UCSD-AML1 (cell line): ENCODE measurements around the gene EML3.
"Not testable (repeated sequence)": the region's sequence is repeated elsewhere in the genome, so short reads cannot be mapped to it uniquely, and the experiment has no call there.

Experiments
- DNase-seq: peaks from one replicate; lab custom pipeline; 2025; ENCODE audit not compliant: unreplicated experiment; lab: John Stamatoyannopoulos, UW

EML3 gene

GRCh38 chr11:62612366-62613290 lies at the start of gene EML3, which contains the start of gene ROM1:
Gene EML3 (minus strand): TSS chr11:62612775. CDS start chr11:62612457, 318 bp downstream.
Gene ROM1 (plus strand): TSS chr11:62613257. CDS start chr11:62613282, 25 bp downstream.
- peak; percentile 95 for DNase-seq

DNA sequence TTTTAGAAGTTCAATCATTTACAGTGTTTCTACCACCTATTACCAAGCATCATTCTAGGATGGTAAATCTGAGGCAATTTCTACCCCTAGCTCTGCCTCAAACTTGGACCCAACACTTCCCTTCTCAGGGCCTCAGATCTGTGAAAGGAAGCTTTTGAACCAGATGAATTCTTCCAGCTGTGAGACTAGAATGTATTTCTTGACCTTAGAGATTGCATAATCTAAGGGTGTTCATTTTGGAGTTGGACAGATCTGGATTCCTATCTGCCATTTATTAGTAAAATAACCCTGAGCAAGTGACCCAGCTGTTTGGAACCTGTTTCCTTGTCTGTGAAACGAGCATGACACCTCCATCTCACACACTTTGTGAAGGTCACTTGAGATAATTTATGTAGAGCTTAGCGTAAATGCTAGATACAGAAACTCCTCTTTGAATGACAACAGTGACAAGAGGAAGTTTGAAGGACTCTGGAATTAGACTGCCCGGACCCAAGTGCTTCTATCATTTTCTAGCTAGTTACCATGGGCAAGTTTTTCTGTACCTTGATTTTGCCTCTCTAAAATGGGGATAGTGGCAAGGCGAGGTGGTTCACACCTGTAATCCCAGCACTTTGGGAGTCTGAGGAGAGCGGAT lies 44.3 kb upstream of the EML3 start:
- DNase-seq = no peak

GRCh38 chr11:62654297-62654696 lies 41.7 kb upstream of the EML3 start:
- no peak for DNase-seq

DNA sequence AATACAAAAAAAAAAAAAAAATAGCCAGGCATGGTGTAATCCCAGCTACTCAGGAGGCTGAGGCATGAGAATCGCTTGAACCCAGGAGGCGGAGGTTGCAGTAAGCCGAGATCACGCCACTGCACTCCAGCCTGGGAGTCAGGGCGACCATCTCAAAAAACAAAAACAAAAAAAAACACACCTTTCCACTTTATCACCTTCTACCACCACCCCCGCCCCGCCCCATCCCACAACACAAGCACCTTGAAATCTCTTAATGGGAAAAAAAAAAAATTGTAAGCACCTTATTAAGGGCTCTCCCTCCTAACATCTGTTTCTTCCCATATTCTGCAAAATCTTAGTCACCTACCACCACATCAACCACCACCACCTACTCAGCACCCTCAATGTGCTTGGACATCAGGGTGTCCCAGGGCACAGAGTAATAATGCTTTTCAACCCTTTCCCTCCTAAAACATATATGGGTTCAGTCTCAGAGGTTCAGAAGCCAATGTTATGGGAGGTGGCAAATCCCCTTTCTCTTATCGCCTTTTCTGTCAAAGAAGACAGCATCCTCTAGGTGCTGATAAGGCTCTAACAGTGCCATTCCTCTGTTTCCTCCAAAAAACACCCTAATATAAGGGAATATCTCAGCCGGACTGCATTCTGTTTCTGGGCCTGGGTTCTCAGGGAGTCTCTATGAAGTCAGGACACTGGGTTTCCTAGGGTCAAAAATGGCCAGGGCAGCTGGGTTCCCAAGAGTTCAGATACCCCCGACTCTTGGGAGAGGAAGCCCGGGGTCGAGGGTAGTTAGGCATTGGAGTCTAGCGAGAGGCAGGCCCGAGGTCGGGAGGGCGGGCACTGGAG lies 39.8 kb upstream of the EML3 start:
- no peak for DNase-seq

- not testable (repeated sequence) for DNase-seq
Observed at GRCh38 chr11:62650283-62650682, 37.7 kb upstream of the EML3 start.

GRCh38 chr11:62649486-62649885 lies 36.9 kb upstream of the EML3 start:
- DNase-seq = no peak

DNA sequence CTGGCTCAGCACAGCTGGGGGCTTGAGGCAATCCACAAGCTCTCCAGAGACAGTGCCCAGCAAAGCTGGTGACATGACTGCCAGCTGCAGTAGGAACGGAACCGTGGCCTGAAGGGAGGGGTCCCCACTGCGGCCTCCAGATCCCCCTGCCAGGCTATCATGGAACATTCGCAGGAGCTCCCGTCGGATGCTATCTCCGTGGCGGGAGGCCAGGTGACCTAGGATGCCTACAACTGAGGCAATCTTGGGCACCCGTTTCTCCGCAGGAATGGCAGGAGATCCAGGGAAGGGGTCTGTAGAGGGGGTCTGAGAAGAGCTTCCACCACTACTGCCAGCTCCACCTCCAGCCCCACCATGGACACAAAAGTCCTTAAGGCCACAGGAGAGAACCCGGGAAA lies 36.4 kb upstream of the EML3 start:
- no peak for DNase-seq

DNA sequence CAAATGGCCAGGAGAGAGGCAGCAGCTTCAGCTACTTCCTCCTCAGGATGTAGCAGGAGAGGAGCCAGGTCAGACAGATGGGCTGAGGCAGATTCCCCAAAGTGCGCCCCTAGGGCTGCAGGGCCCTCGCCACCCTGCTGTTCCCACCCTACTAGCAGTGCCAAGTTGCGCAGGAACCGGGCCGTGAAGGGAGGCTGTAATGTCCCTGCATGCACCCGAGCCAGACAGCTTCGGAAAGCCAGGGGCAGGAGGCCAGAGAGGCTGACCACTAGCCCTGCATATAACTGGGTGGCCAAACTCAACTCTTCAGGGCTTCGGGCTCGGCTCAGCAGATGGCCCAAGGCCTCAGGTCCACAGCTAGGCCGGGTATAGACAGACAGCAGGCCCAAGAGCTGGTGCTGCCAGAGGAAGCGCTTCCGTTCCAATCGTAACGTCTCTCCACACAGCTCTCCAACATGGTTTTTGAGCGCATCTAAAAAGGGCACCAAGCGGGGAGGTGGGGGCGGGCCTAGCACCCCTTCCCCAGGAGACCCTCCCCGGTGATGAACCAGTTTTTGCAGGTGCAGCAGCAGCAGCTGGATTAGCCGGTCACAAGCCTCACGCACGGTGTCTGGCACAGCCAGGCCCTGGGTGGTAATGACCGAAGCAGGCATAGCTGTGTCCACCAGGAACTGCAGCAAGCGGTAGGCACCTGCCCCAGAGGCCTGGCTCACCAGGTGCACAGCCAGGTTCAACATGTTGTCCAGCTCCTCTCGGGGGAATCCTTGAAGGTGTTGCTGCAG lies 35.8 kb upstream of the EML3 start:
- DNase-seq = no peak

DNA sequence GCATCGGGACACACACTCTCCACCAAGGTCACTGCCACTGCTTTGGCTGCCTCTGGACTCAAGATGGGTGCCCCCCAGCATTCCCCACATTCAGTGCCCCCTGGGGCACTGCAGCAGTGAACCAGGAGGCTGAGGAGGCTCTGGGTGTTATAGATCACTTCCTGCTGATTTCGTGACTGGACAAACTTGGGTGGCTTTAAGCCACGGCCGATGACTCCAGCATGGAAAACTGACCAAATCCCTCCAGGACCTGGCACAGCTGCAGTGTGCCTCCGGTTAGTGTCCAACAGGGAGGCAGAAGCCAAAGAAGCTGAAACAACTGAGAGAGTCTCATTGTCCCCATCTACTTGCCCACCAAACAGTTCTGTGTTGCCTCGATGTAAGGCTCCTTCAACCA lies 35.0 kb upstream of the EML3 start:
- no peak for DNase-seq

GRCh38 chr11:62646825-62647608 lies 34.4 kb upstream of the EML3 start:
- DNase-seq = no peak

DNA sequence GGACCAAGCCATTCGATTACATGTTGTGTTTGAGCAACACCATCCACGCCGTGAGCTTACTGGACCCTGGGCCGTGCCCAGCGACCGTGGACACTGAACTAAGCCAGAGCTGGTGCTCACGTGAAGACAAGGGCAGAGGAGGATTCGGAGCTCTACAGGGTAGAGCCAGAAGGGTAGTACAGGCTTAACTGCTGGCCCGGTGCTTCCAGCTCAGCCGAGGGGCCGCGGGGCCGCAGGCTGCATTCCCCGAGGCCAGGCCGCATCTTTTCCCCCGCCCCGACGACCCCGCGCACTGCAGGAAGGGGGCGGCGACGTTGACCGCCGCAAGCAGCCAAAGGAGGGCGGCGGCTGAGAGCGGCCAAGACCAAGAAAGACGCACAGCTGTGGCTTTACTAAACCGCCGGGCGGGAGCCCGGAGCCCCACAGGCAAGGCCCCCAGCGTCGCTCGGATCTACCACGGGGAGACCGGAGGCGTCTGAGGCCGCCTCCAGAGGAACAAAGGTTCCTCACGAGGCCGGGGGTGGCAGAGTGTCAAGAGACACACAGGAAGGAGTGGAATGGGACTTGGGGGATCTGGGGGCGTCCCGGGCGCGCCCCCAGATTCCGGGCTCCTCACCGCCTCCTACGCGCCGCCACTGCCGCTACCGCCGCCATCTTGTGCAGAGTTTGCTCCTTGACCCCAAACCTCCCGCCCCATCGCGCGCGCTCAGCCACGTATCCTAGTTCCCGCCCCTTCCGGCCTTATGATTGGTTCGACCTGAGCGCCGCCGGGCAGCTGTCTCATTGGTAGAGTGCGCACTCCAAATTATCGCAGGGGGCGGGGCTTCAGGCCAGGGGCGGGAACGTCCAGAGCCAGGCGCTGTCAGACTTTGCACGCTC lies 33.6 kb upstream of the EML3 start, which contains the start of gene GANAB:
TSS of gene GANAB (minus strand) at position 668 of the 879 bp plus-strand sequence. CDS start at position 654, 14 bp downstream.
- peak; percentile 98 for DNase-seq

DNA sequence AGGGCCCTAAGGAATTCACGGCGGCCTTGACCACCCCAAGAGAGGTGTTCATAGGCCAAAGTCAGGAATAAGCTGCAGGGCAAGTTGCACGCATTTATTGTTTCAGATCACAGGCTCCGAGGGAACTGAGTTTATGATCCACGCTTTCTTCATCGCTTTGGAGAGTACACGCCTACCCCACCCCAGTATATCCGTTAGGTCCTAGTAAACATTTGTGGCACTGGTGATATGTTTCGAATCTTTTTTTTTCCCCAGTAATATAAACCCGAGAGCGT lies 33.0 kb upstream of the EML3 start:
- no peak for DNase-seq

DNA sequence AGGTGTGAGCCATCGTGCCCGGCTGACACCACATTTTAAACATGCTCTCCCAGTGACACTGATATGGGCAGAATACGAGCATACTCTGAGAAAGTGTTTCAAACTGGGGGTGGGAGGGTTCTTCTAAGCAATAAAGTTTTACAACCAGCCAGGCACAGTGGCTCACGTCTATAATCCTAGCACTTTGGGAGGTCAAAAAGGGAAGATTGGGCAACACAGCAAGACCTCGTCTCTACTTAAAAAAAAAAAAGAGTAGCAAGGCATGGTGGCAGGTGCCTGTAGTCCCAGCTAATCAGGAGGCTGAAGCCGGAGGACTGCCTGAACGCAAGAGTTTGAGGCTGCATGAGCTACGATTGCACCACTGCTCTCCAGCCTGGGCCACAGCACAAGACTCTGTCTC lies 31.6 kb upstream of the EML3 start:
- DNase-seq = no peak

DNA sequence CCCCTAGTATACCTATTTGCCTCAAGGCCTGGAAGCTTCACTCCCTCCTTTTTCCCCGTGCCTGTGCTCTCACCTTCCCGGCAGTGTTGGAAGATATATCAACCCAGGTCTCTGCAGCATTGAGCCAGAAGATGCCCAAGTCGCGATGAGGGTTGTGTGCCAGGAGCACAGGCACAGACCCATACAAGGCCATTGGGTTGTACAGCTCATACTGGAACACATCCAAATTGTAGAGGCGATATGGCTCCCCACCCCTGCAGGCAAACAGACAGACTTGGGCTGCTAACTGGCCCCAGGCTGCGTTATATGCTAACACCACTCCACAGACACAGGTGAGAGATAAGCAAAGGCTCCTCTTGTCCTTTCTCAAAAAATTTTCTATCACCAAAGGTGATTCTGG lies 19.9 kb upstream of the EML3 start:
- DNase-seq = no peak

DNA sequence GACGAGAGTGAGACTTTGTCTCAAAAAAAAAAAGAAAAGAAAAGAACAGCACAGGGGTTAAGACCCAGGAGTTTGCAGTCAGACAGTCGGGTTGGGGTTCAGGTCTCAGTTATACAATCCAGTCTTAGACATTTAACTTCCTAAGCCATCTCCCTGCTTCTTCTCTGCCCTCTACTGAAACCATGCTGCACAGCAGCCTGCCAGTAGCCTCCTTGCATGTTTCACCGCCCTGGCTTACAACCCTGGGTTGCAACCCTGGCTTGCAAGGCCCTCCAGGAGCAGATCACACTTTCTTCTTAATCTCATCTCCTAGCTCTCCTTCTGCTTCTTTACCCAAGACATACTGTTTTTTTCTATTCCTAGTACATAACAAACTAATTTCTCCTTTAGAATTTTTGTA lies 15.1 kb upstream of the EML3 start:
- DNase-seq = peak; percentile 23

GRCh38 chr11:62622476-62623089 lies 10.0 kb upstream of the EML3 start:
- no peak for DNase-seq

GRCh38 chr11:62621567-62622470 lies 9.2 kb upstream of the EML3 start, which contains the start of gene B3GAT3:
Gene B3GAT3 (minus strand): TSS chr11:62621986. CDS start chr11:62621947, 39 bp downstream.
- DNase-seq = peak; percentile 98
